Fibroblast of lung (primary cell): ENCODE results near the gene CTNND2.

Source experiments
- EZH2 ChIP-seq: IDR thresholded peaks from 2 replicates; pipeline ENCODE4 v1.5.1; 2012; ENCODE audit warnings: low read length, control low read depth, mild to moderate bottlenecking; ENCODE audit errors: missing control alignments
- TF ChIP-seq, protein P1 (sequence below), 2 donors: IDR thresholded peaks in 1 of 2; conservative IDR thresholded peaks in 1 of 2; 1 replicate in 1 of 2; 2 replicates in 1 of 2; pipeline ENCODE4 v1.5.1; 2011 to 2012; ENCODE audit warnings: low read length in 2 of 2, control low read depth in 1 of 2, inconsistent platforms in 1 of 2, low read depth in 1 of 2, mild to moderate bottlenecking in 1 of 2

- TF ChIP-seq, protein P1, sequence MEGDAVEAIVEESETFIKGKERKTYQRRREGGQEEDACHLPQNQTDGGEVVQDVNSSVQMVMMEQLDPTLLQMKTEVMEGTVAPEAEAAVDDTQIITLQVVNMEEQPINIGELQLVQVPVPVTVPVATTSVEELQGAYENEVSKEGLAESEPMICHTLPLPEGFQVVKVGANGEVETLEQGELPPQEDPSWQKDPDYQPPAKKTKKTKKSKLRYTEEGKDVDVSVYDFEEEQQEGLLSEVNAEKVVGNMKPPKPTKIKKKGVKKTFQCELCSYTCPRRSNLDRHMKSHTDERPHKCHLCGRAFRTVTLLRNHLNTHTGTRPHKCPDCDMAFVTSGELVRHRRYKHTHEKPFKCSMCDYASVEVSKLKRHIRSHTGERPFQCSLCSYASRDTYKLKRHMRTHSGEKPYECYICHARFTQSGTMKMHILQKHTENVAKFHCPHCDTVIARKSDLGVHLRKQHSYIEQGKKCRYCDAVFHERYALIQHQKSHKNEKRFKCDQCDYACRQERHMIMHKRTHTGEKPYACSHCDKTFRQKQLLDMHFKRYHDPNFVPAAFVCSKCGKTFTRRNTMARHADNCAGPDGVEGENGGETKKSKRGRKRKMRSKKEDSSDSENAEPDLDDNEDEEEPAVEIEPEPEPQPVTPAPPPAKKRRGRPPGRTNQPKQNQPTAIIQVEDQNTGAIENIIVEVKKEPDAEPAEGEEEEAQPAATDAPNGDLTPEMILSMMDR (conservative IDR thresholded peaks at IDR 0.05 in 1 of 2, IDR thresholded peaks at IDR 0.05 in 1 of 2; ENCODE audit: low read depth in 1 of 2, low read length in 2 of 2), result no peak
- no peak for TF ChIP-seq EZH2
Measured at GRCh38 chr5:11809407-11809806, 94.8 kb downstream of the CTNND2 start.
